GM19099 (cell line): ENCODE measurements around the gene TULP3.

Source experiments
- POLR2A ChIP-seq: IDR thresholded peaks from 3 replicates; pipeline ENCODE4 v1.6.1; 2011; ENCODE audit warnings: low read depth; ENCODE audit not compliant: insufficient read length; ENCODE audit errors: extremely low read depth

TULP3 gene

DNA sequence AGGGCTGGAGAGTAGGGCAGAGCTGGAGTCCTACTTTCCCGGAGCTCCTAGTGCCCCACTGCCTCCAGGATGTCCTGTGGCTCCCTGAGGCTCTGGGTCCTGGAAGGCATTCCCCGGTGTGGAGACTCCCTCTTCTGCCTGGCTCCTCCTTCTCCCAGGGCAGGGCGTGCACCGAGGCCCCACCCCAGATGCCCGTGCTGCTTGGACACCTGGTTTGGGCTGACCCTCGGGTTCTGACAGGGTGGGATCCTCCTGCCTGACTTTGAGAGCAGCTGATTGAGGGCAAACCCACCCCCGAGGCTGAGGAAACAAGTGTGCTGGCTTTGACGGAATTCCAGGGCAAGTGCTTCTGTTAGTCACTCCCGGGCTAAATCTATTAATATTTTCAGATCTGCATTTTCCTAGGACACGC, 83.9 kb downstream of the TULP3 start:
- no peak for TF ChIP-seq POLR2A

DNA sequence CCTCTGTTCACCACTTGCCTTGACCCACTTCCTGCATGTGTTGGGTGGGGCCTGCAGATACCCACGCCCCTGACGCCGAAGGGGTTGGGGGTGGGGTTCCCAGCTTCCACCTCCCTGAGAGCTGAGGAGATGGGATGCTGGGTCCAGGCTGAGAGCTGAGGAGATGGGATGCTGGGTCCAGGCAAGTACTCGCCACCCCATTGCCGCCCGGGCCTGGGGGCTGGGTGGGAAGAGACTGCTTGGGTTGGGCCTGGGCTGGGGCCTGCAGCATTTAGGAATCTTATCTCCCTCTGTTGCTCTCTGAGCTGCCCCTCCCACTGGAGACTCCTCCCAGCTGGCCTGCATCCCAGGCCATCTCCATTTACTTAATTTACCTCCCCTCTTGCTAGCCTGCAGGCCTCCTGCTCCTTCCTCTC, 85.9 kb downstream of the TULP3 start:
- TF ChIP-seq POLR2A = no peak

- no peak for TF ChIP-seq POLR2A
Measured at GRCh38 chr12:2977776-2978175, 87.1 kb downstream of the TULP3 start.

DNA sequence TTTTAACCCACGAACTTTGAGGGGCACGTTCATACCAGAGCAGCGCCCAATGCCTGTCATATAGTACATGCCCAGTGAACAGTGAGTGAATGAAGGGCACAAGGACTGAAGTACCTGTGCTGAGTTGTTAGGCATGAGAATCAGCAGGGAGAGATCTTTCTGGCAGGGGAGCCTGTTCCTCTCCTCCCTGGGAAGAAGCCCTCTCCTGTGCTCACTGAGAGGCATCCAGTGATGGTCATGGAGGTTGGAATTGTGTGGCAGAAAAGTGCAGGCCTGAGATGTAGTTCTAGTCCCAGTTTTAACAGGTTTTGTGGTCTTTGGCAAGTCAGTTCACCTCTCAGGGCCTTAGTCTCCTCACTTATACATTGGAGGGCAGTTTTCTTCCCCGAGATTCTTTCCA, 89.1 kb downstream of the TULP3 start:
- no peak for TF ChIP-seq POLR2A

GRCh38 chr12:2980630-2981029, 89.9 kb downstream of the TULP3 start:
- no peak for TF ChIP-seq POLR2A

- no peak for TF ChIP-seq POLR2A
Measured at GRCh38 chr12:2982361-2982760, 91.7 kb downstream of the TULP3 start.

- no peak for TF ChIP-seq POLR2A
Measured at GRCh38 chr12:2984249-2984648, 93.6 kb downstream of the TULP3 start.

GRCh38 chr12:2984698-2985097, 94.0 kb downstream of the TULP3 start:
- TF ChIP-seq POLR2A = no peak

GRCh38 chr12:2986876-2987275, 96.2 kb downstream of the TULP3 start:
- TF ChIP-seq POLR2A = no peak

GRCh38 chr12:2988494-2988893, 97.8 kb downstream of the TULP3 start:
- no peak for TF ChIP-seq POLR2A
